DMS114 treated with DMSO at 0.1 percent for 48 hours (cell line): ENCODE data around the gene KRTAP10-10.
"Not testable (repeated sequence)": the region's sequence is repeated elsewhere in the genome, so short reads cannot be mapped to it uniquely, and the experiment has no call there.

Experiments
- DNase-seq: peaks from one replicate; lab custom pipeline; 2025; ENCODE audit not compliant: unreplicated experiment; lab: John Stamatoyannopoulos, UW

Gene KRTAP10-10

DNA sequence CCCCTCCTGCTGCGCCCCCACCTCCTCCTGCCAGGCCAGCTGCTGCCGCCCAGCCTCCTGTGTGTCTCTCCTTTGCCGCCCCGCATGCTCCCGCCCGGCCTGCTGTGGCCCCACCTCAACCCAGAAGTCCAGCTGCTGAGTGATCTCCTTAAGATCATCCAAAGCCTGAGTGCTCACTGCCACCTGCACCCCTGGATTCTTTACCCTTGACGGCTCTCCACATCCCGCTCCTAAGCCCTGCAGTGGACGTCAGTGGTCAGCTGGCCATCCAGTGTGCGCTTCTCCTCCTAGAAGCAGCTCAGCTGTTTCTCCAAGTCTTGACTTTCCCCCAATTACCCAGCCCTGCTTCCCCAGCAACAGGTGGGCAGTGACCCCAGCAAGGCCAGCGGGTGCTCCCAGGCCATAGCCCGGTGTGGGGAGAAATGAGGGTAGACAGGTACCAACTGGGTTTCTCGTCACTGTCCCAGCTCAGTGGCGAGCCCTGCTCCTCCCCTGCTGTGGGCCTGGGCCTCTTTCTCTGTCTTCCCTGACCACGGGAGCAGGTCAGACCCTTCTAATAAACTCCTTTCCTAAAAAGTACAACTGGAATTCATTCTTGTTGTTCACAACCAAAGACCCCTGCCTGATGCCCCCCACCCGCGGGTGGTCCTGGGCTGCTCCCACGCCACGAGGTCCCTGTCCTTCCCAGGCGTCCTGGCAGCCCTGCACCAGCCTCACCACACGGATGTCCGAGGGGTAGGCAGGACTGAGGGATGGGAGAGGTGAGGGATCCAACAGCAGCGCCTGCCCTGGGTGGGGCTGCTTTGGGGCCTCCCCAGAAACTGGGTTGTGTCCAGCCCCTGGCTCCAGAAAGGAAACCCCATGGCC is 35.3 kb upstream of the KRTAP10-10 start:
- no peak for DNase-seq

DNA sequence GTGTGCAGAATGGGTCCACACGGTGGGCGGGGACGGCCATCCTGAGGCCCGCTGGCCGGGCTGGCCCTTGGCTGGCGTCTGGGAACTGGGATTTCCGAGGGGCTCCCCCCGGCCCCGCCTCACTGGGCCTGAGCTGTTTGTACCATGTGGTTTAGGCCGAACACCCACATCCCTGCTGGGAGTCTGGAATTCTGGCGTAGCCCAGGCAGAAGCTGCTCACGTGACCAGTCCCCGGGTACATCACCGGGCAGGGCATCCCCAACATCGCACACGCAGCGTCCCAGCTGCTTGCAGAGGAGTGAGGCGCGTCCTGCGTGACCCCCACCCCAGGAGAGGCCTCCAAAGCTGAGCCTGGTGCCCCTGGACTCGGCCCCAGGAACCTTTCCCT is 34.7 kb upstream of the KRTAP10-10 start:
- DNase-seq, result no peak

GRCh38 chr21:44603109-44603875 is 33.9 kb upstream of the KRTAP10-10 start:
- no peak for DNase-seq

DNA sequence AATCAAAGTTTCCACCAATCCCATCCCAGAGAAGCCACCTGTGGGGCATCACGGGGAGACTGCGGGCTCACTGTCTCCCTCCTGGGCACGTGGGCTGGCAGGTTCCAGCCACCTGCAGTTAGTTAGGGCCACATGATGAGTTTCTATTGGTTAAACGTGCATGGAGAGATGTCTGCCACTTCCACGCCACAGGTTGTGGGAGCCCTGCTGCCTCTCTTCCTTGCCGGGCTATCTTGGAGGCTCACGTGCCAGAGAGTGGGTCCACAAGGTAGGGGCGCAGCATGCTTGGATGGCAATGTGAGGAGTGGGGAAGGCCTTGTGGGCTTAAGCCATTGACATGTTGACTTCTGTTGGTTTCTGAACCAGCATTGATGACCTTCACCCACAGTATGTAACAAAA is 33.2 kb upstream of the KRTAP10-10 start:
- no peak for DNase-seq

GRCh38 chr21:44606495-44606894 is 30.7 kb upstream of the KRTAP10-10 start:
- DNase-seq, result no peak

DNA sequence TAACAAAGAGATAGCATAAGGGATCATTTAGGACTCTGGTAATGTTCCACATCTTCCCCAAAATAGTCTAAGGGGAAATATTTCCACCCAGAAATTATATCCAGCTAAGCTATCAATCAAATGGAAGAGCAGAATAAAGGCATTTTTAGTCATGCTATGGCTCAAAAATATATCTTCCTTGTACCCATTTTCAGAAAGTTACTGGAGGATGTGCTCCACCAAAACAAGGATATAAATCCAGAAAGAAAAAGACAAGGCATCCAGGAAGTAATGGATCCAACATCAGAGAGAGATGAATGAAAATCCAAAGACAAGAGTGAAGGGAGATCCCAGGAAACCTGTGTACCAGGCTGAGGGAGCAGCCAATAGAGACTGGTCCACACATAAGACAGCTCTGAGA is 28.0 kb upstream of the KRTAP10-10 start:
- DNase-seq, result no peak

DNA sequence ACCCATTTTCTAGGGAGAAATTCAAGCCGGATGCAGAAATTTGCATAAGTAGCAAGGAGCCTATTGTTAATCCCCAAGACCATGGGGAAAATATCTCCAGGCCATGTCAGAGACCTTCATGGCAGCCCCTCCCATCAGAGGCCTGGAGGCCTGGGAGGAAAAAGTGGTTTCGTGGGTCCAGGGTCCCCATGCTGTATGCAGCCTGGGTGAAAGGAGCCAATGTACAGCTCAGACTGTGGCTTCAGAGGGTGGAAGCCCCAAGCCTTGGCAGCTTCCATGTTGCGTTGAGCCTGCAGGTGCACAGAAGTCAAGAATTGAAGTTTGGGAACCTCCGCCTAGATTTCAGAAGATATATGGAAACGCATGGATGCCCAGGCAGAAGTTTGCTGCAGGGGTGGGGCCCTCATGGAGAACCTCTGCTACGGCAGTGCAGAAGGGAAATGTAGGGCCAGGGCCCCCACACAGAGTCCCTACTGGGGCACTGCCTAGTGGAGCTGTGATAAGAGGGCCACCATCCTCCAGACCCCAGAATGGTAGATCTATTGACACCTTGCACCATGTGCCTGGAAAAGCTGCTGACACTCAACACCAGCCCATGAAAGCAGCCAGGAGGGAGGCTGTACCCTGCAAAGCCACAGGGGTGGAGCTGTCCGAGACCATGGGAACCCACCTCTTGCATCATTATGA is 26.9 kb upstream of the KRTAP10-10 start:
- not testable (repeated sequence) for DNase-seq

DNA sequence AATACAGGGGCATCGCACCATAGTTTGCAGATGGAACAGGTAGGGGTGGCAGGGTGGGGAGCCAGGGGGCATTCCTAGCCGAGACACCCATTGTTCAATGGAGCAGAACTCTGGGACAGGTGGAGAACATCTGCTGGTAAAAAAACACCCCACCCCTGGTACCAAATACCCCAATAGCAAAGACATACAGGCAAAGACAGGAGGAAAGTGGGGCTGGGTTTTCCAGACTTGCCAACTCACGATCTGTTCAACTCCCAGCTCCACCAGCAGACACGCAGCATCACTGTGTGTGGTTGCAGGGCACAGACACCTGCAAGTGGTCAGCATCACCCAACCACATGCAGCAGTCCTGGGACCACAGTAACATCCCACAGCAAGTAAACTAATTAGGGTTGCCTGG is 25.6 kb upstream of the KRTAP10-10 start:
- no peak for DNase-seq

GRCh38 chr21:44612029-44612486 is 25.1 kb upstream of the KRTAP10-10 start, which contains the start of gene KRTAP10-8:
TSS of gene KRTAP10-8 (plus strand) at chr21:44612079. CDS start at chr21:44612101, 22 bp downstream.
- no peak for DNase-seq

DNA sequence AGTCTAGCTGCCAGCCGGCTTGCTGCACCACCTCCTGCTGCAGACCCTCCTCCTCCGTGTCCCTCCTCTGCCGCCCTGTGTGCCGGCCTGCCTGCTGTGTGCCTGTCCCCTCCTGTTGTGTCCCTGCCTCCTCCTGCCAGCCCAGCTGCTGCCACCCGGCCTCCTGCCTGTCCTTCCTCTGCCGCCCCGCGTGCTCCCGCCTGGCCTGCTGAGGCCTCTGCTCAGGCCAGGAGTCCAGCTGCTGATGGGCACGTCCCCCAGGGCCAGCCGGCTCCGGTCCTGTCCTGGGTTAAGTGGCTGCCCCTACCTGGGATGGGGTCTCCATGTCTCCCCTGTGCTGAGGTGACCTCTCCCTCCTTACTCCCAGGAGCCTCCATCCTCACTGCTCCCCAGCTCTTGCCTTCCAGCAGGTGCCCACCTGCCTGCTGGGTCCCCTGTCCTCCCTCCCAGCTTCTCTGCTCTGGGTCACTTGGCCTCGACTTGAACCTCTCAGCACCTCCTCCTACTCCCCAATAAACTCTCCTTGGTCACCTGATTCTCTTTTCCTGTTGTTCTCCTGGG is 24.4 kb upstream of the KRTAP10-10 start:
- DNase-seq, result no peak

DNA sequence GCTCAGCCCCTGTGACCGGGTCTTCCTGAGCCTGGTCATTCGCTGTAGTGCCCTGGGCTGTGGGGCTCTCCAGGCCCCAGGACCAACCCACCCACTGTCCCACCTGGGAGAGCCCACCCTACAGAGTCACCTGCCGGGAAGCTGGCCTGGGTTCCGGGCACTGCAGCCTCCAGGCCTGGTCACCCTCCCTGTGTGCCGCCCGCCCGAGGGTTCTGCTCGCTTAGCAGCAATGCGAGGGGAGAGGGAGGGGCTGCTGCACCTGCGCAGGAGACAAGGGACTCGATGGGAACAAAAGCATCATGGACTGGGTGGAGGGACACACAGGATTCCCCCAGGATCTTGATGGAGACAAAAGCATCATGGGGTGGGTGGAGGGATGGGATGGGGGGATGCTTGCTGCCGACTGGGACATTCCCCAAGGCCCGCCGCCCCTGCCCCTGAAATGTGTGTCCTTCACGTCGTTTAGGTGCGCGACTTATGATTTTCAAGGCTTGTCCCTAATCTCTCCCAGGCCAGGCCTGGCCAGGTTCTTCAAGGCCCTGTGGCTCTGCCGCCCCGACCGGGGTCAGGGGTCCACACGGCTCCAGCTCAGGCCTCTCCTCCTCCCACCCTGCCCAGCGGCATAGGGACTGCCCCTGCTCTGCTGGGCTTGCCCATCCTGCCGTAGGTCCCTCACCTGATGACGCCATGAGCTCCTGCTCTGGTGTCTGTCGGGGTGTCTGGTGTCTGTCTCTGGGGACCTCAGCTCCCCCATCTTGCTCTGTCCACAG is 23.6 kb upstream of the KRTAP10-10 start:
- no peak for DNase-seq

GRCh38 chr21:44614161-44614631 is 23.0 kb upstream of the KRTAP10-10 start:
- DNase-seq, result no peak

- DNase-seq, result no peak
Measured at GRCh38 chr21:44614961-44615391, 22.2 kb upstream of the KRTAP10-10 start.

- no peak for DNase-seq
Measured at GRCh38 chr21:44615466-44615865, 21.7 kb upstream of the KRTAP10-10 start.

GRCh38 chr21:44615911-44616590 is 21.1 kb upstream of the KRTAP10-10 start:
- DNase-seq, result no peak

DNA sequence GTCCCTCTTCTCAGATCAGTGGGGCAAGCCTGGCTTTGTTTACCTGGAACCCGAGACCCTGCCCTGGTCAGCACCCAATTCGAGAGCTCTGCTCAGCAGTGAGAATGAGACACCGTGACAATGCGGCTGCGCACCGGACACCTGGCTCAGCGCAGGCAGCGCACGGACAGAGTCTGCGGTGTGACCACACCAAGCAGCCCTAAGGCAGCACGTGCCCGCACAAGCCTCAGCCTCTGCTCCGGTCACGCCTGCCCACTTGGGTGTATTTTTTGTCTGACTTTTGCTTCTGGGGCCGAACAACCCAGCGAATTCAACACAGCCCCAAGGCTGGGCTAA is 20.6 kb upstream of the KRTAP10-10 start:
- no peak for DNase-seq

GRCh38 chr21:44617071-44617501 is 20.1 kb upstream of the KRTAP10-10 start:
- DNase-seq, result no peak

- no peak for DNase-seq
Measured at GRCh38 chr21:44618504-44618903, 18.7 kb upstream of the KRTAP10-10 start.

GRCh38 chr21:44618909-44619308 is 18.2 kb upstream of the KRTAP10-10 start:
- DNase-seq, result no peak

GRCh38 chr21:44619886-44620285 is 17.3 kb upstream of the KRTAP10-10 start:
- no peak for DNase-seq
